HG02798 (cell line): ENCODE results near the gene COLEC12.

Experiments used
- ATAC-seq: cut with Tn5 transposase; IDR thresholded peaks from one replicate; pipeline ENCODE4 v1.9.1; 2021; ENCODE audit warnings: mild to moderate bottlenecking; ENCODE audit not compliant: unreplicated experiment, poor library complexity

The COLEC12 gene

DNA sequence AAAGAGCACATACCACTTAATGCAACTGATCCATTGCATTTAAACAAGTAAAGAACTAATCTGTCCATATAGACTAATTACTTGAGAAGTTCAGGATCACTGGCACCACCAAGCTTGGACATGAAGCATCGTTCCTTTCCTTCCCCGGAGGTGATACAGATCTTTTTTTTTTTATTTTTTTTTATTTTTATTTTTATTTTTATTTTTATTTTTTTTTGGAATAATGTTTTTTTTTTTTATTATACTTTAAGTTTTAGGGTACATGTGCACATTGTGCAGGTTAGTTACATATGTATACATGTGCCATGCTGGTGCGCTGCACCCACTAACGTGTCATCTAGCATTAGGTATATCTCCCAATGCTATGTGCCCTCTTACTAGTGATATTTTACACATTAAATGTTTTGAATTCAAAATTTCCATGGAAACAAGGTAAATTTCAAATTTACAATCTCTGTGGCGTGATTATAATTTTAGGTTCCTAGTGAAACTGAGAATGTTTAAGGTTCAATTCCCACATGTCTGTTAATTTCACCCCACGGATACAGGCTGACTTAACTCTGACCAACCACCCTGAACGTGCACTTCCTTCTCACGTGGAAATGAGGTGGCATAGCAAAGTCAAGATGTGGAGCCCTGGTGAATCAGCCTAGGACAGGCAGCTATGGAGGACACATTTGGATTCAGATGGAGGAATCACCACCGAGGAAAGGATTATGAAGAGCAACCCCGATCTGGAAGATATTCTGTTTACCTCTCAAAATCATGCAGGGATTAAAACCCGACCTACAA is 131.1 kb downstream of the COLEC12 start:
- ATAC-seq: no peak

DNA sequence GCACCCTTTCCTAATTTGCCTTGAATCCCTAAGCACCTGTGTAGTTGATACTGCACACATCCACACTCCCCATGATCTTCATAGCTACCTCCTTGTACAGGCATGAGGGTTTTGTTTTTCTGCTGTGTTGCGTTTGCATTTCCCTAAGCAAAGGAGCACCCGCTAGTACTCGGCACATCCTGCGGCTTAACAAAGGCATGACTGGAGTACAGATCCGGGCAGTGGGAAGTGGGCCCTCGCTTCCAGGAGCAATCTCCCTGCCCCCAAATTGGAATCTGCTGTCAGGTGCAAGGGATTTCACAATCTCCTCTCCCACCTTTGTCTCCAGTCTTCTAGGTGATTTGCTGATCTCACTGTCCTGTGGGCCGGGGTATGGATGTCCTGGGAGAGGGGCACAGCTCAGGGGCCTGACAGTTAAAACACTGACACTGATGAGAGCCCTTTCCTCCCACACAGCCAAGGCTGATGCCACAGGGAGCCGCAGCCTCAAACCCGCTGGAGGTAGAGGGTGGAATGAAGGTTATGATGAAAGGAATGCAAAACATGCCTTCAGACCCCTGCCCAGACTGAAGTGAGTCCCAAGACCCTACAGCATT is 133.9 kb downstream of the COLEC12 start:
- no peak for ATAC-seq

DNA sequence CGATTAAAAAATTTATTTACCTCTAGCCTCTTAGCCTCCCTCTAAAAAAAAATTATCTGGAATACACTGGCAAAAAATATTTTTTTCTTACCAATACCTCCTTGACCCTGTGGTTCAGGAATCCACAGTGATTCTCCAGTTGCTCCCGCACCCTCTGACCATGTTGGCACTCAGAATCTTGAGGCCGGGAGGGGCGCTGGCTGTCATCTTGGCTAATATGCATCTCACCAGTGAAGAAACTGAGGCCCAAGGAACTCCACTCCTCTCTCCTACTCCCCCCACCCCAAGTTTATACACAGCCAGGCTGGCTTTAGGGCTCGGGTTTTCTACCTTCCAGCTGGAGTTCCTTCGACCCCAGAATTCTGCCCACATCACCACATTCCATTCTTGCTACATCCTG is 134.8 kb downstream of the COLEC12 start:
- no peak for ATAC-seq

DNA sequence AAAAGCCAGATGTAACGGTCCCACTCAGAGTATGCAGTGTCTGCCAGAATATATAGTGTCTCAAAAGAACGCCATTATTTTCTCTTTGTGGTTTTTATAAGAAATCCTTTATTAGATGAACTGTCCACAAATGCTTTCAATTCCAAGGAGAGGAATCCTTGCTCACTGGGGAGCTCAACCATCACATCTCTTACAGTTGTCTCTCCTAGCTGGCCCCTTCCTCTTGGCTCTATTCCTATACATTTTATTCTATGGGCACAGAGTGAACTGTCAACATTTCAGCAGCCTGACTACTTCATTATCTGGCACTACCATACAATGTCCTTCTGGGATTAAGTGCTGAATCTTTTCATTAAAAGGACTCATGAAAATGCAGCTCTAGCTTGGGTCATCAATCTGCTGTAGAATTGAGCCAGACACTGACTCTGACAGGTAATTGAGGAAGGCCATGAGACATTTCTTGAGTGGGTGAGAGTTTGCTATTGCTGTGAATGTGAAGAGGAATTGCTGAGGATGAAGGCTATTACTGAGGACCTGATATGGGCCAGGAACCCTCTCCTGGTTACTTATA is 136.2 kb downstream of the COLEC12 start:
- no peak for ATAC-seq

DNA sequence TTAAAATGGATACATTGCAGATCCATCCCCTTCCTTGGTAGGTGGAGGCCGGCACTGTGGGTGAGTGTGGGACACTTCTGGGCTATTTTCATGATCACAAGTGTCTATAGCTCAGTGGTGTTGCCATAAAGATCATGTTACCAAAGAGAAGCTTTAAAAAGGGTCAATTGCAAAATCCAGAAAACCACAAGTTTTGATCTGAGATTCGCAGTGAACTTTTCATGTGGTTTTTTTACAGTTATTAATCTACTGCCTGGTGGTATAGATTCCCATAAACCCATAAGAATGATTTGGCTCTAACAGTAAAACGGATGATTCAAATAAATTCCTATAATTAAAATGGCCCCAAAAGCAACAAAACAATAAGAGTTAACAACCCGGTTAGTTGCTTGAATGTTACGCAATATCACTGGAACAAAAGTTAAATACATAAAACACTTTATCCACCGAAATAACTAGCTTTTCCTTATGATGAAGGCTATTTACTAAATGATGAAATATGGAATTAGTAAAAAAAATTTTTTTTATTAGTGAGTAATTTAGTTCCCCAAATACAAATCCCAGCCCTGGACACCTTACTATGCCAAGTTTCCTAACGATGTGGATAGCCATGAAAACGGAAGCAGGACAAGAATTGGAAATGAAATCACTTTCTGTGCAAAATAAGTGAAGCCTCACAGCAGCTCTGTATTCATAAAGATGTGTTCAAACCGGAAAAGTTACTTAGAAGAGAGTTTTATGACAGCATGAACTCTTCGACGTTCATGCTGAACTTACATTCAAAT is 137.0 kb downstream of the COLEC12 start:
- no peak for ATAC-seq

DNA sequence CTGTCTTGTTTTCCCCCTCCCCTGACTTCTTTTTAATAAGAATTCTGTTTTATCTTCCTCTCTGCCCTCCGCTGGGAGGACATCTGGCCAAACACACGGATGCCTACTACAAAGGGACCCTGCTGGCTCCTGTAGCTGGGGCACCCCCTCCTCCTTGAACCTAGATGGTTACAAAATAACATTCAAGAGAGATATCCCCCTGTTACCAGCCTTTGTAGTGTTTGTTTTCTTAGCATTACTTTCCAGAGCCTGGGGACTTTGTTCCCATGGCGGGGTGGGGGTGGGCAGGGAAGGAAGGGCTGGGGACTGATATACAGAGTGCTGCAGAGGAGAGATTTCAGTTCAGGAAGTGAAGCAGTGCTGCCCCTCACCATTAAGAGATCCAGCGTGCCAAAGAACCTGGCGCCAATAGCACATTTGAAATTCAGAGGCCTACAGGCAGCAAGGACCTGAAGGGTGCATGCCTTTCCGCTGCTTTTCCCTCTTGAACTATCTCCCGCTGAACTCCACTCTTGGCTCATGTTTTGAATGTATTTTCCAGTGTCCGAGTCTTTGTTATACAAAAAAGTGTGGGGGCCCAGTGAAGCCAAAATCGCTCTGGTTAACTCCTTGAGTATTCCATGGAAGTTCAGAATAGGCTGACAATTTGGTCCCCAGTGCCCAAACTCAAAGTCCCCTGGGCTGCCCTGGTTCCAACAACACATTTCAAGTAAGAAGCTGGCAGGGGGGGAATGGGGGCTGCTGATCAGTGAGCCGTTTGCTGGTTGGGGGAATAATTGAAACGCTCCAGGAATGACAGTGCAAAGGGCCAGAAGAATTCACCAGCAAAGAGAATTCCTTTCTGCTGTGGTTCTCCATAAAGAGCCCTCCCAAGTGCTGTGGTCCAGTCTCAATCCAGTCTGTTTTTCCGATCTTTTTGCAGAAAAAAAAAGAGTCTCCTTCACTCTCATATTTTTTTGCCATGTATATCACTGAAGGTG is 137.9 kb downstream of the COLEC12 start:
- no peak for ATAC-seq

DNA sequence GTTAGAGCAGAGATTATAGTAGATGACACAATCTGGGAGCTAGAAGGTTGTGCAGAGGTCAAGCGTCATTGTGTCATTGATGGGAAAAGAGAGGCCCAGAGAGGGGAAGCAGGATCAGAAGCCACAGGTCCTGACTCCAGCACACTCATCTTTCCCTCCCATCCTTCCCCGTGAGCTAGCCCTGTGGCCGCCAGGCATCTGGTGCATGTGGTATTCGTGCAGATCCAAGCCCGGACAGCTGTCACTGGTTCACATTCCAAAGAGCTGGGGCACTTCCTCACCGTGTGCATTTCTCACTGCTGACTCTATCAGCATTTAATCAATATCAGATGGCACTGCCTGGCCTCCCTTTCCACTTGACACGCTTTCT is 138.6 kb downstream of the COLEC12 start:
- no peak for ATAC-seq

DNA sequence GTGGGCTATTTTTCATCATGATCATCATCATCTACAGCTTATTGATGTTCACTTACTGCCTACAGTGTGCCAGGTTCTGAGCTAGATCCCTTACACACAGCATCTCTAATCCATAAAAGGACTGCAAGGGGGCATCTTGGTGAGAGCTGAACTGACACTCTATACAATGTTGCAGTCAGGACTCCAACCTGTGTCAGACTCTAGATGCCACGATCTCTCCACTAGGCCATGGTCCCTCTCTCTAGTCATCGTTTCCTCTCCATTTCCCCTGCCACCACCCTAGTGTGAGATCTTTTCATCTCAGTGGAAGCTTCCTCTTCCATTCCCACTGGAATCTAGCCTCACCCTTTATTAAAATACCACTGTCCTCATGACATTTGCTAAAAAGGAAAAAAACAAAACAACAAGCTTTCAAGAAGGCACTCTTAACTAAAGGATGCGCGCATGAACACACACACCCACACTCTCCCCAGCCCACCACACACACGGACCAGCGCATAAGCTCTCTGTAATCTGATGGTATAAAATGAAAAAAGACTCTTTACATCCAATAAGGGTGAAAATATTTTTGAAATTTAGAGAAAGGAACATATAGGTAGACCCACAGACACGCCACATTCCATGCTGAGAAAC is 139.3 kb downstream of the COLEC12 start:
- ATAC-seq: no peak

DNA sequence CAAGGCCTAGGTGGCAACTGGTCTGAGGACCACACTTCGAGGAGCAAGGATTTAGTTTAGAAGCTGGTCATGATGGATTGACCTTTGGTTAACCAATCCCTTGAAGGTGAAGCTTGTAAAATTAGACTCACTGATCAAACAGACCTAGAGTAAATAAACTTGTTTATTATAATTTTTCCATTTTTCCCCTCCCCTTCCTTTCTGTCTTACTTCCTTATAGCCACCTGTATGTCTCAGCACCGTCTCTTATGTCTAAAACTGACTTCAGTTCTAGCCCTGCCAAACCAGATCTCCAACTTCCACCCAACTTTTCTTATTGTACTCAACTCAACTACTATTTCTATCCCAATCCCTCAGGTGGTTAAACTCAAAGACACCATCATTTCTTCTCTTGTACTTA is 139.8 kb downstream of the COLEC12 start:
- ATAC-seq: no peak

DNA sequence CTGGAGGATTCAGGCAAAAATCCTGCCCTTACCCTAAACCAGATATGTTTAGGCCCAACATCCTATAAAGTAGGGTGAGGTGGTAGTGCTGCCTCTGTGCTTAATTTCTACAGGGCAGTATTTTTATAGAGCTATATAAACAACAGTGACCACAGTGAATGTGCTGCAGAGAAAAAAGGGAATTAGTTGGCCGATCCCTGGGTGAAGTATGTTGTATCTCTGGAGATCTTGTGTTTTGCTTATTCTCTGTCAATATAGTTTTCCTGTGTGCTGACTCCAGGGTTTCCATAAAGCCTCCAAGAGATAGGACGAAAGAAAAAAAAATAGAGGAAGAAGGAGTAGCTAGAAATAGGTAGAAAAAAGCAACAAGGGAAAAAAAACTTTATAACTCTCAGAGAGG is 143.7 kb downstream of the COLEC12 start:
- ATAC-seq: no peak

DNA sequence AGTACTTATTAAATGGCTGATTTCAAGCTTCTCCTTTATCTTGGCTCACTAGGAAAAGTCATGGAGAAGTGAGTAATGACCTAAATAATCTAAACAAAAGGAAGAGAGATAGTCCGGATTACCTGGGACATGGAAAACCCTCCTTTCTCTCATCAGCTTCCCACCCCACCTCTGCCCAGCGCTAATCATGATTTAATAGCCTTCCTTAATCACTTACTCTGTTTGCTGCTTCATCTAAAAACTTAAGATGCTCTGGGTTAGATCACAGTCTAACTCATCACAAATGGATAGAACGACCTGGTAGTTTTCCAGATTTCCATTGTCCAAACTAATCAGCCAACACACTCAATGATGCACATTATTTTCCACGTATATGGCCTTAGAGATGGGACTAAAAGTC is 144.8 kb downstream of the COLEC12 start:
- ATAC-seq: no peak

DNA sequence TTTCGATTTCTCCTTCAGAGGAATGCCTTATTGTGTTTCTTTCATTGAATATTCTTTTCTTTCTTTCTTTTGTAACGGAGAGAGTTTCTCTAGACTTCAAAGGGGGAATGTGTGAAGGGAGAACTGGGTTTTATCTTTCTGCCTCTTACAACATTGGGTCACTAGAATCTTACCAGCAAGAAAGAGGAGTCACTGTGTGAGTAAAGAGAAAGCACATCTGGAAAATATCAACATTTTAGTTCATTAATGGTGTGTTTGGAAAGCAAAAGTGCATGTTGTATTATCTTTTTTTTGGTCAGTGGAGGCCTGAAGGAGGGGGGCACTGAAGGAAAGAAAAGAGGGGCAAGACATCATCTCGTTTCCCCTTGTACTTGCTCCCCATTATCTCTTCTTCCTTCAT is 146.0 kb downstream of the COLEC12 start:
- no peak for ATAC-seq

DNA sequence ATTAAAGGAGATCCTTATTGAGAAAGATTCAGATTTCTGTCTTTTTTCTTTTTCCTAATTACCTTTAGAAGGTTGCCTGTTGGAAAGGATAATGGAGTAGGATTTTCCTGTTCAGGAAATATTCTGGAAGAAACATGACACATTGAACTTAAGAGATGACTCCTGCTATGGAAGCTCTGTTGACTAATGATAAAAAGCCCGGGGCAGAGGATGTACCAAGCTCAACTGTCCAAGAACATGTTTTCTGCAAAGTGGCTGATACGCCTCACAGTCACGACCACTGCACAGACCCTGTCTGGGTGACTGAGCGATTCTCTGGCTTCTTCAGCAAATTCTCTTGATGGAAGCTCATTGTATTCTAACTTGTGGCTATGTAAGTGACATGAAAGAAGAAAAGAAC is 146.5 kb downstream of the COLEC12 start:
- no peak for ATAC-seq

DNA sequence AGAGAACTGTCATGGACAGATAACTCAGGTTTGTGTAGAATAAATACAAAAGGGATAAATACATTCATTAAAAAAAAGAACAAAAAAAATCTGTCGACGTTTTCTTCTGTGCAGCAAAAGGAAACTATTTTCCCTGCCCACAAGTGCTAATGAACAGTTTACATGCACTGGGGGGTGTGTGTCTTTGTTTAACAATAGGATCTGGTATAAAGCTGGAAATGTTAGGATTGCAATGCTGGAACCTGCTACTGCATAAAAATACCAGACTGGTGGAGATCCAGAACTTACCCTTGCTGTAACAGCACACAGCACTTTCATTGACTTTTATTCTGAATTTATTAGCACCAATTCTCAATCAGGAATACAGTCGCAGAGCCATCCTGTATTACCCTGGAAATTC is 148.1 kb downstream of the COLEC12 start:
- no peak for ATAC-seq

DNA sequence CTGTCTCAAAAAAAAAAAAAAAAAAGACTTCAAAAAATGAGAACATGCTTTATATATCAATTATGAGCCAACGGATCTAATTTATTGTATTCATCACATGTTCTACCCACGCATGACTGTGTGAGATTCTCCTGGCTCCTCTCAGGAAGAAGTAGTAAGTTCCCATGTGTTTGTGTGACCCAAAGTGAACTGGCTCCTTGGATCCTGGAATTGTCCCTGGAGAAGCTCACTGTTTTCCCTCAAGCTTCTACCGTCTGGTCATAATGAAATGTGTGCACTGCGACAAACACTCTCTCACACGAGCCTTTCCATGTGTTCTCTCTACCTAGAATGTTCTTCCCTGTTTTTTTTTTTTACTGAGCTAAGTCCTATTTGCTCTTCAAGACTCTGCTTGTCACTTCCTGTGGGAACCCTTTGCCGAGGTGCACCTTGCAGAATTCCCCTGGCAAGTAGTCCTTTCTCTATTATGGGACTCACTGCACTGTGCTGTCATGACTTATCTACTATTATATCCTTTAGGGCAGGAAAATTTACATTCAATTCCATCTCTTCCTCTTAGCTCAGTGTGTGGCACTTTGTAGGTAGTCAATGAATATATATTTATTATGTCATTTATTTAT is 149.4 kb downstream of the COLEC12 start:
- no peak for ATAC-seq

DNA sequence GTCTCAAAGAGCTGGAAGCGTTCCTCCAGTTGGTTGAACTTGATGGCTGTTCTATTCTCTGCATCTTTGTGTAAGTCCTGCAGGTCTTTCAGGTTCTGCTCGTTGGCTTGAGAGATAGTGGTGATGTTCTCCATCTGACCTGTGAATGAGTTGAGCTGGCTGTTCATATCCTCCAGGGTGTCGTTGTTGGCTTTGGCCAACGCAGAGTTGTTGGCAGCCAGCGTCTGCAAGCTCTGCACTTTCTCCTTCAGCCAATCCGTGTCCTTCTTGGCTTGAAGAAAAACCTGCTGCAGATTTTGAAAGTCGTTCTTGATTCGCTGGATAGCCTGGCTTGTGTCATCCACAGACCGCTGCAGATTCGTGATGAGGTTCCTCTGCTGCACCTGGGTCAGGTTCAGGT is 153.9 kb downstream of the COLEC12 start:
- no peak for ATAC-seq

DNA sequence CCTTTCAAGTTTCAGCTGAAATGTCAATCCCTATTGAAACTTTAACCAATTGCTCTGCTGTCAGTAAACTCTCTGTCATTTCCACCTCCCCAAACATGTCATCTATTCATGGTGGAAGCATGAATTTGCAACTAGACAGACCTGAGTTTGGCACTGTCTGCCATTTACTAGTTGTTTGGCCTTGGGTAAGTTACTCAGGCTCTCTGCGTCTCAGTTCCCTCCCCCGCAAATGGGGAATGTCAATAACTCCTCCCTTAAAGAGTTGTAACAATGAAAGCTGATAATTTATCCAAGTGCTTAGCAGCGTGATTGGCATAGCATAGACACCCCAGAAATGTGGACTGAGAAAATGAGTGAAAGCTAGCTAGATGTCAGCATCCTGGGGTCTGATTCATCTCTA is 159.4 kb downstream of the COLEC12 start:
- ATAC-seq: no peak

DNA sequence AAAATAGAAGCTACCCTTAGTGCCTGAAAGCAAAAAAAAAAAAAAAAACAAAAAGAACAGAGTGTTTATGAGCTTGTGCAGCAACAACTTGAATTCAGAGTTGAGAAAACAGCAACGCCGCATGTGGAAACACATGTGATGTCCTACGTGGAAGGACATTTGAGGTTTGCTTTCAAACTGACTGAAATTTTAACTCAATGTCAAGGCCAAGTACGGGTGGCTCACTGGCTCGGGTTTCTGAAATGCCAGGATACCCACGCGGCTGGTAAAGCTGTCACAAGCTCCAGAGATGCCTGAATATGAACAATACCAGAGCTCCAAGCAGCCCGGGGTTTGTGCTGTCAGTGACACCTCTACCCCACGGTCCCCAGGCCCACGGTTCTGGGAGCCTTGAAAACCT is 160.5 kb downstream of the COLEC12 start:
- no peak for ATAC-seq

DNA sequence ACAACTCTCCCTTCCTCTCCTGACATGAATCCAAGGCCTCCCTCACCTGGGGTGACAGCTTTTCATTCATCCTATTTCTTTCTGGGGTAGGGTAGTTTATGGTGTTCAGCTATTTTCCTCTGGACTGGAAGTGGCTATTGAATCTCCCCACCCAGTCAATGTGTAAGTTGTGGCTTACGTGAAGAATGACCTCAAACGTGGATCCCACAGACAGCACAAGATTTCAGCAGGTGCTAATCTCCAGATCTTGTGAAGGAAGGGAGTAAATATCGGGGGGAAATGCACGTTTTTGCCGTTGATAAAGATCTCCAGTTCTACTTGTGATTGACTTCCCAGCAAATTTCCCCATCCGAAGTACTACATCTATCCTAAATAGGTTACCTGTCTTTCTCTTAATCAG is 161.3 kb downstream of the COLEC12 start:
- ATAC-seq: no peak
